OCI-LY3 (cell line): ENCODE measurements around the gene SYT2.

Source experiments
- EZH2phosphoT487 ChIP-seq: fragments of 200-600 bp; shearing (Covaris generic); IDR thresholded peaks from 2 replicates; pipeline ENCODE4 v1.6.1; 2018; ENCODE audit warnings: antibody characterized with exemption, mixed run types, low read depth
- TF ChIP-seq, protein P1 (sequence below): fragments of 200-600, 300-600 bp; sonication (generic); IDR thresholded peaks from 2 replicates; pipeline ENCODE4 v1.5.1; 2014; ENCODE audit warnings: antibody characterized with exemption, low read length, low read depth

GRCh38 chr1:202658769-202659168 lies 51.5 kb downstream of the SYT2 start:
- TF ChIP-seq, protein P1, sequence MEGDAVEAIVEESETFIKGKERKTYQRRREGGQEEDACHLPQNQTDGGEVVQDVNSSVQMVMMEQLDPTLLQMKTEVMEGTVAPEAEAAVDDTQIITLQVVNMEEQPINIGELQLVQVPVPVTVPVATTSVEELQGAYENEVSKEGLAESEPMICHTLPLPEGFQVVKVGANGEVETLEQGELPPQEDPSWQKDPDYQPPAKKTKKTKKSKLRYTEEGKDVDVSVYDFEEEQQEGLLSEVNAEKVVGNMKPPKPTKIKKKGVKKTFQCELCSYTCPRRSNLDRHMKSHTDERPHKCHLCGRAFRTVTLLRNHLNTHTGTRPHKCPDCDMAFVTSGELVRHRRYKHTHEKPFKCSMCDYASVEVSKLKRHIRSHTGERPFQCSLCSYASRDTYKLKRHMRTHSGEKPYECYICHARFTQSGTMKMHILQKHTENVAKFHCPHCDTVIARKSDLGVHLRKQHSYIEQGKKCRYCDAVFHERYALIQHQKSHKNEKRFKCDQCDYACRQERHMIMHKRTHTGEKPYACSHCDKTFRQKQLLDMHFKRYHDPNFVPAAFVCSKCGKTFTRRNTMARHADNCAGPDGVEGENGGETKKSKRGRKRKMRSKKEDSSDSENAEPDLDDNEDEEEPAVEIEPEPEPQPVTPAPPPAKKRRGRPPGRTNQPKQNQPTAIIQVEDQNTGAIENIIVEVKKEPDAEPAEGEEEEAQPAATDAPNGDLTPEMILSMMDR = no peak
- no peak for TF ChIP-seq EZH2phosphoT487
